GM12864 (cell line): ENCODE results near the gene HTR3D.

Experiments used
- DNase-seq: peaks from one replicate; pipeline ENCODE4 v3.0.0-alpha.2; 2011; ENCODE audit warnings: low read depth
- H3K4me3 ChIP-seq: 2 replicates; pipeline ENCODE4 v1.5.1; 2011; ENCODE audit warnings: mild to moderate bottlenecking, low read depth, low read length, control low read depth
- CTCF ChIP-seq: IDR thresholded peaks from 2 replicates; pipeline ENCODE4 v1.5.1; 2011; ENCODE audit warnings: low read depth, mild to moderate bottlenecking, moderate library complexity, low read length, control low read depth, inconsistent platforms; ENCODE audit errors: missing control alignments

HTR3D gene

GRCh38 chr3:184008161-184008560 is 23.4 kb upstream of the HTR3D start:
- DNase-seq = no peak
- no peak overlapping the region for H3K4me3 ChIP-seq
- no peak for TF ChIP-seq CTCF

- no peak for TF ChIP-seq CTCF
- DNase-seq = no peak
- no peak overlapping the region for H3K4me3 ChIP-seq
These were observed 20.2 kb upstream of the HTR3D start for GRCh38 chr3:184011230-184011876.

GRCh38 chr3:184011937-184012889 is 19.3 kb upstream of the HTR3D start:
- DNase-seq = no peak
- no peak for TF ChIP-seq CTCF
- H3K4me3 ChIP-seq = no peak overlapping the region

- no peak overlapping the region for H3K4me3 ChIP-seq
- no peak for DNase-seq
- TF ChIP-seq CTCF = no peak
These were observed 16.0 kb upstream of the HTR3D start for GRCh38 chr3:184015381-184016019.

- no peak overlapping the region for H3K4me3 ChIP-seq
- no peak for DNase-seq
- no peak for TF ChIP-seq CTCF
These were observed 15.4 kb upstream of the HTR3D start for GRCh38 chr3:184016169-184016570.

- TF ChIP-seq CTCF = peak; percentile 88
- DNase-seq = no peak
- peak overlapping the region; percentile 91 for H3K4me3 ChIP-seq
These were observed 14.5 kb upstream of the HTR3D start for GRCh38 chr3:184016811-184017671.
